SK-N-SH (cell line): ENCODE data around the gene TK2.

Experiments used
- ELF1 ChIP-seq: IDR thresholded peaks from 2 replicates; pipeline ENCODE4 v1.4.0; 2012
- EP300 ChIP-seq, 2 experiments: IDR thresholded peaks; 2 replicates each; pipeline versions ENCODE4 v1.4.0 to v1.6.1; 2012; ENCODE audit warnings: borderline replicate concordance in 1 of 2, low read depth in 1 of 2, low read length in 1 of 2
- EZH2phosphoT487 ChIP-seq: fragments of 200-600 bp; sonication (generic); IDR thresholded peaks from 2 replicates; pipeline ENCODE4 v1.6.1; 2017; ENCODE audit warnings: low read depth, mixed run types, mild to moderate bottlenecking, antibody characterized with exemption, moderate library complexity, borderline replicate concordance
- GABPA ChIP-seq: IDR thresholded peaks from 2 replicates; pipeline ENCODE4 v1.4.0; 2012; ENCODE audit warnings: low read depth, mild to moderate bottlenecking
- JUND ChIP-seq: IDR thresholded peaks from 2 replicates; pipeline ENCODE4 v1.4.0; 2012
- POLR2AphosphoS5 ChIP-seq: IDR thresholded peaks from 2 replicates; pipeline ENCODE4 v1.6.1; 2012; ENCODE audit warnings: low read depth, low read length
- RFX5 ChIP-seq: IDR thresholded peaks from 2 replicates; pipeline ENCODE4 v1.6.1; 2012; ENCODE audit warnings: mild to moderate bottlenecking, improper control_type of control experiment, low read length
- SIN3A ChIP-seq: IDR thresholded peaks from 2 replicates; pipeline ENCODE4 v1.6.1; 2012; ENCODE audit warnings: low read depth, mild to moderate bottlenecking, low read length, moderate library complexity, borderline replicate concordance
- SMC3 ChIP-seq: IDR thresholded peaks from 2 replicates; pipeline ENCODE4 v1.6.1; 2012; ENCODE audit warnings: low read depth, low read length, improper control_type of control experiment
- USF1 ChIP-seq: IDR thresholded peaks from 2 replicates; pipeline ENCODE4 v1.4.0; 2012; ENCODE audit warnings: low read depth, borderline replicate concordance
- ZBTB33 ChIP-seq: IDR thresholded peaks from 2 replicates; pipeline ENCODE4 v1.4.0; 2012; ENCODE audit warnings: low read depth, borderline replicate concordance
- TF ChIP-seq, protein P1 (sequence below): fragments of 200-600 bp; sonication (generic); IDR thresholded peaks from 2 replicates; pipeline ENCODE4 v1.6.1; 2017; ENCODE audit warnings: antibody characterized with exemption, mild to moderate bottlenecking, moderate library complexity
- TF ChIP-seq, protein P2 (sequence below): IDR thresholded peaks from 2 replicates; pipeline ENCODE4 v1.4.0; 2012; ENCODE audit warnings: low read depth

DNA sequence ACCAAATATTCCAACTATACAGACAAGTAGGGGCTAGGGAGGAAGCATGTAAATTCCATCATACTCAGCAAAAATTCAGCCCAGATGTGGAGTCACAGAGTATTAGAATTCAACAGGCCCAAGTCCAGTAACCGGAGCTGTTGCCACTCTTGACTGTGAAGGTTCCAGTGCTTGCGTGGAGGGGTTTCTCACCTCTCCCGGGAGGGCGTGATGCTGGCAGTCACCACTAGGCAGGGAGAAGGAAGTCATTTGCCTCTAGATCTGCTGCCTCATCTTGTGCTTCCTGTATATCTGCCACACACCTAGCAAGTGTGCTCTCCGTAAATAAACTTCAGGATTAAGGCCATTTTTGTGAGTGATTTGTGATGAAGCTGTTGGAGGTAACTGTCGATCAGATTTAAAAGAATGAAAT, 1.4 kb upstream of the TK2 start:
- TF ChIP-seq, protein P1, sequence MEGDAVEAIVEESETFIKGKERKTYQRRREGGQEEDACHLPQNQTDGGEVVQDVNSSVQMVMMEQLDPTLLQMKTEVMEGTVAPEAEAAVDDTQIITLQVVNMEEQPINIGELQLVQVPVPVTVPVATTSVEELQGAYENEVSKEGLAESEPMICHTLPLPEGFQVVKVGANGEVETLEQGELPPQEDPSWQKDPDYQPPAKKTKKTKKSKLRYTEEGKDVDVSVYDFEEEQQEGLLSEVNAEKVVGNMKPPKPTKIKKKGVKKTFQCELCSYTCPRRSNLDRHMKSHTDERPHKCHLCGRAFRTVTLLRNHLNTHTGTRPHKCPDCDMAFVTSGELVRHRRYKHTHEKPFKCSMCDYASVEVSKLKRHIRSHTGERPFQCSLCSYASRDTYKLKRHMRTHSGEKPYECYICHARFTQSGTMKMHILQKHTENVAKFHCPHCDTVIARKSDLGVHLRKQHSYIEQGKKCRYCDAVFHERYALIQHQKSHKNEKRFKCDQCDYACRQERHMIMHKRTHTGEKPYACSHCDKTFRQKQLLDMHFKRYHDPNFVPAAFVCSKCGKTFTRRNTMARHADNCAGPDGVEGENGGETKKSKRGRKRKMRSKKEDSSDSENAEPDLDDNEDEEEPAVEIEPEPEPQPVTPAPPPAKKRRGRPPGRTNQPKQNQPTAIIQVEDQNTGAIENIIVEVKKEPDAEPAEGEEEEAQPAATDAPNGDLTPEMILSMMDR: peak; percentile 46; the same call in 1 of the 2 replicates
- TF ChIP-seq EP300 (IDR thresholded peaks at IDR 0.05; ENCODE audit: borderline replicate concordance in 1 of 2, low read depth in 1 of 2, low read length in 1 of 2) (no peak), ELF1 (no peak), SIN3A (no peak), JUND (no peak), ZBTB33 (no peak), RFX5 (no peak), USF1 (no peak), EZH2phosphoT487 (no peak), POLR2AphosphoS5 (no peak), GABPA (no peak), SMC3 (no peak)
- TF ChIP-seq, protein P2, sequence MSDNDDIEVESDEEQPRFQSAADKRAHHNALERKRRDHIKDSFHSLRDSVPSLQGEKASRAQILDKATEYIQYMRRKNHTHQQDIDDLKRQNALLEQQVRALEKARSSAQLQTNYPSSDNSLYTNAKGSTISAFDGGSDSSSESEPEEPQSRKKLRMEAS: no peak
